ENCODE results near the gene PANK4.

PANK4 gene

GRCh38 chr1:2497891-2498290, 28.5 kb downstream of the PANK4 start:
- DNase-seq (ENCODE audit: low spot score) = no peak

DNA sequence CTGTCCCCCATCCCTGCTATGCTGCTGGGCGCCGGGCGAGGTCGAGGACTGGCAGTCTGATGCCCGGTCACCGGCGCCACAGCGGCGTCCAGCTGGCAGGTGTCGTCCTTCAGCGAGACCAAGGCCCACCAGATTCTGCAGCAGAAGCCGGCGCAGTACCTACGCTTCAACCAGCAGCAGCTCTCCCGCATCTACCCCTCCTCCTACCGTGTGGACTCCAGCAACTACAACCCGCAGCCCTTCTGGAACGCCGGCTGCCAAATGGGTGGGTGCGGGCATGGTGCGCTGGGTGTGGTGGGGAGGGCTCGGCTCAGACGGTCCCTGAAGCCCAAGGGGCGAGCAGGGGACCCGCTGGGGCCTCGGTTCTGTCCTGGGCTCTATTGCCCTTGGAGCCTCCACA, 29.6 kb downstream of the PANK4 start:
- no peak for DNase-seq (ENCODE audit: low spot score)

- DNase-seq (ENCODE audit: low spot score) = no peak
Measured at GRCh38 chr1:2496087-2496622, 30.2 kb downstream of the PANK4 start.

GRCh38 chr1:2495546-2495945, 30.9 kb downstream of the PANK4 start:
- no peak for DNase-seq (ENCODE audit: low spot score)

DNA sequence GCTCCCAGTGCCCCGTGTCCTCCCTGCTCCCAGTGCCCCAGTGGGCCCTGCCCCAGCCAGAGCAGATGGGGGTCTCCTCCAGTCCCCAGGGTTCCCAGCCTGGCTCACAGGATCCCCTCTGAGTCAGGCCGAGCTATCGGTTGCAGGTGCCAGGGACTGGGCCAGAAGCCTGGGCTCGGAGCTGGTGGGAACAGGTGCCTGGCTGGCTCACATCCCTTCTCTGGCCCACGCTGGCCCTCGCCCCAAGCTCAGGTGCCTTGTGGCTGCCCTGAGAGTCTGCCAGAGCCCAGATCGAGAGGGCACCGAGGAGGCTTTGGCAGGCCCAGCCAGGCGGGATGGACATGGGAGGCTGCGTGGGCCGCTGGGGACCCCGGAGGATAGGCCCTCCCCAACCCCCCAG, 31.4 kb downstream of the PANK4 start:
- DNase-seq (ENCODE audit: low spot score) = no peak

DNA sequence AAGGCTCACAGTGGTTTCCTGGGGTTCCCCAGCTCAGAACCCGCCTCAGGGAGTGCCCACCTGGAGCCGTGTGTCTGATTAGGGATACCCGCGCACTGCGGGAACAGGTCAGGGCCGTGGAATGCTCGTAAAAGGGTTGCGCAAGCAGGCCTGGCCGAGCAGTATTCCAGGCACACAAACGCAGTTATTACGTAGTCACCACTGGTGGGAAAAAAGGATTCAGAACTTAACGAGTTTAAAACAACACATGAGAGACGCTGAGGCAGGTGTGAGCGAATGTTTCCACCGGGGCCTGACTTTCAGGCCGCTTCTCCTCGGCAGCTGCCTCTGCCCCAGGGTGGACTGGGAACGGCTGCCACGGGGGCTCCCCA, 32.1 kb downstream of the PANK4 start:
- no peak for DNase-seq (ENCODE audit: low spot score)

GRCh38 chr1:2493691-2494322, 32.6 kb downstream of the PANK4 start:
- DNase-seq (ENCODE audit: low spot score) = no peak

DNA sequence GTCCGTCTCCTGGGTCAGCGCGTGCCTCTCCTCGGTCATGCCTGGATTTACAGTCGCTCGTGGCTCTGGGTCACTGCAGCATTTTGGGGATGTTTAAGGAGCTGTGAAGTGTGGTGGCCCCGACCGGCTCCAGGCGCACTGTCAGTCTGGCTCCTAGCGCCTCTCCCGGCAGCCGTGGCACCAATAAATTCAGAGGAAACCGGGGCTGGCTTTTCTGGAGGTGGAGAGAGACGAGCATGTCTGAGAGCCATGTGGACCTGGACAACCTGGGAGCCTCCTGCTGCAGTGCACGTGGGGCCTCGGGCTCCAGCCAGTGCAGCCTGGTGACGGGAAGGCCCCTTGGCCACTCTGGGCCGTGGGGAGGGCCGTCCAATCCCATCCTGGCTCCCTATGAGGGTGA, 33.2 kb downstream of the PANK4 start:
- no peak for DNase-seq (ENCODE audit: low spot score)

DNA sequence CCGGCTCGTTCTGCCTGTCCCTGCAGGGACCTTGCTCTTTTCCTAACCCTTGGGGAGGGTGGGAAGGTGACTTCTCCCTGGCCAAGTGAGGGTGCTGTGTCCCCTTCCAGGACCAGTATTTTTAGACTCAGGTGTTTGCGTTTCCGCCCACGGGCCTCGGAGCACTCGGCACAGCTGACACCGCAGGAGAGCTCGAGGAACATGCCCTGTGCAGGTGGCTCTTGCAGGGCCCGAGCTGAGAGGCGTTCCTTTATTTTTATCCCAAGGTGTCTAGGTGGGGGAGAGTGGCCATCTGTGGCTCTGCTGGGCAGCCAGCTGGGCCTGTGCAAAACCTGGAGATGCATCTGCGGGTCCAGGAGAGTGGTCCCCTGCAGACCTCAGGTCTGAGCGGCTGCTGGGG, 34.3 kb downstream of the PANK4 start:
- no peak for DNase-seq (ENCODE audit: low spot score)

DNA sequence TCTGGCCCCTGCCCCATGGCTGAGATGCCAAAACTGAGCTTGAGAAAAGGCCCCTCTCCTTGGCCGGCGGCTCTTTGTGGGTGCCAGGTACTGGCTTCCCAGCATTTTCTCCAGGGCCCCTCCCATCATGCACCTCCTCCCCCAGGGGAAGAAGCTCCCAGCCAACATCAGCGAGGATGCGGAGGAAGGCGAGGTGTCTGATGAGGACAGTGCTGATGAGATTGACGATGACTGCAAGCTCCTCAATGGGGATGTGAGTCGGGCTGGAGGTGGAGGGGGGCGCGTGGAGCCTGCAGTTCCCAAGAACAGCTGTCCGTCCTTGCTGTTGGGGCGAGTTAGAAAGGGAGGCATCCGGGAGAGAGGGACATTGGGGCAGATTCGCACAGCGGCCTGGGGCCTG, 36.8 kb downstream of the PANK4 start:
- DNase-seq (ENCODE audit: low spot score) = no peak

DNA sequence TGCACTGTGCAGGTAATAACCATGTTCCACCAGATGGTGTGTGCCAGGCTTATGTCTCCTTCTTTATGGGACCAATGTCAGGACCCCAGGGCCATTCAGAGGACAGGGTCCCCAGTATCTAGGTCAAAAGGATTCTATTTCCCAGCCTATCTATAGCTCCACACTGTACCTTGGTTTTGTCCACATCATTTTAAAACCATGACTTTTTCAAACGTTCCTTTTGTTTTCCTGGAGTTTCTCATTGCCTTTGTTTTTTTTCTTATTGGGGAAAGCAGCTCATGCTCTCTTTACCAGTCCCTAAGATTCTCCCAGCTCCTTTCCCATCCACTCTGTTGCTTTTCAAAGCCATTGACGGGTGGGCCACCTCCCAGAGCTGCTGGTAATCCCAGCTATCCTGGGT, 37.7 kb downstream of the PANK4 start:
- DNase-seq (ENCODE audit: low spot score) = no peak

- DNase-seq (ENCODE audit: low spot score) = no peak
Measured at GRCh38 chr1:2486558-2486957, 39.8 kb downstream of the PANK4 start.

DNA sequence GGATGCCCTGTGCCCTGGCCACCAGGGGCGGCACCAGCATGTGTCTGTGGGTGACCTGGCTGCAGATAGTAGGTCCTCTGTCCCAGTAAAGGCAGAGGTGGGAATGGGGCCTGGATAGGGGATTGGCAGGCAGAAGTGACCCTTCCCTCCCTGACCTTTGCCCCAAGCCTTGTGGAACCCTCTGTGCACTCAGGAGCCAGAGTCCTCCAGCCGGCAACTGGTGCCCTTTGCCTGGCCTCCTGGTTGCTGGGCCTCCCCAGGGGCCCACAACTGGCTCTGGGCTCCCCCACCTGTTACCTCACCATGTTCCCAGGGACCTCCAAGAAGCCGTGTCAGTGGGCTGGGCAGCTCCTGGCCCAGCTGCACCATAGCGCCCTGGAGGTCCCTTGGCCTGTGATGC, 40.4 kb downstream of the PANK4 start:
- no peak for DNase-seq (ENCODE audit: low spot score)

GRCh38 chr1:2483970-2484369, 42.4 kb downstream of the PANK4 start:
- no peak for DNase-seq (ENCODE audit: low spot score)

GRCh38 chr1:2483026-2483425, 43.4 kb downstream of the PANK4 start:
- DNase-seq (ENCODE audit: low spot score) = no peak

DNA sequence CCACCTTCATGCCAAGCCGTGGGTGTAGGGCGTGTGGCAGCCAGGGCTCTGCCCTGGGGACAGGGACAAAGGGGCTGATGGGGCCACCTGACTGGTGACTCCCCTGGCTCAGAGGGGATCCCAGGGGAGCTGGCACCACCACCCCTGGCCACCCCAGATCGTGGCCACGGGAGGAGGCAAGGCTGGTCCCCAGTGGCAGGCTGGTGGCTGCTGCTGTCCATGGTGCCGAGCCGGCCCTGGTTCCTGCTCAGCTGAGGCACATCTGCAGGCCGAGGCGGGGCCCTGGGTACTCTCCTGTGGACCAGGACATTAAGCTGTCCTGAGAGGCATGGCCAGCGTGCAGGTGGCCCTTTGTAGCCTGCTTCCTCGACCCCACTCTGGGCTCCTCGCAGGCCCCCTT, 43.8 kb downstream of the PANK4 start:
- no peak for DNase-seq (ENCODE audit: low spot score)

GRCh38 chr1:2481885-2482284, 44.5 kb downstream of the PANK4 start:
- DNase-seq (ENCODE audit: low spot score) = no peak

GRCh38 chr1:2480986-2481364, 45.4 kb downstream of the PANK4 start:
- DNase-seq (ENCODE audit: low spot score) = no peak

- DNase-seq (ENCODE audit: low spot score) = no peak
Measured at GRCh38 chr1:2480236-2480985, 46.0 kb downstream of the PANK4 start.

DNA sequence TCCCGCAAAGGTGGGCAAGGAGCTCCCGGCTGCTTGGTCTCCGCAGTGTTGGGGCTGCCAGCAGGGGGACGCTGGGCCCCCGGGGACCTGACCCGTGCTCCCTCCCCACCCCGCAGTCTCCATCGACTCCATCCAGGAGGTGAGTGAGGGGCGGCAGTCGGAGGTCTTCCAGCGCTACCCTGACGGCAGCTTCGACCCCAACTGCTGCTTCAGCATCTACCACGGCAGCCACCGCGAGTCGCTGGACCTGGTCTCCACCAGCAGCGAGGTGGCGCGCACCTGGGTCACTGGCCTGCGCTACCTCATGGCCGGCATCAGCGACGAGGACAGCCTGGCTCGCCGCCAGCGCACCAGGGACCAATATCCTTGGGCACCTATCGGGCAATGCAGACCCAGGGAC, 46.8 kb downstream of the PANK4 start:
- no peak for DNase-seq (ENCODE audit: low spot score)

DNA sequence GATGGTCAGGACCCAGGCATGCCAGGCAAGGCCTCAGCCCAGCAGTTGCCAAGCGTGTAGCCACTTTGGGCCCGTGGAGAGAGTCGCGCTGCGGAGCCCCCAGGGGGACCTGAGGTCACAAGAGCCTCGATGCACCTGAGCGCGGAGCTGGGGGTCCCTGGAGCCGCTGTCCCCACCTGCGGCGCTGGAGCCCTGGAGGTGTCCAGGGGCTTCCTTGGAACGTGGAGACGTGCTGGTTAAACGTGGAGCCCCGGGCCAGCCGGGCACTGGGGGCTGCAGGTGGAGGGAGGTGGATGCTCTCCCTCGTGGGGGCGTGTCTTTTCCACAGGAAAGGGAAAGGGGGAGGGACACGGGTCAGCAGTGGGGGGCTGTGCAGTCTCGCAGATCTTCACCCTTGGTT, 47.2 kb downstream of the PANK4 start:
- no peak for DNase-seq (ENCODE audit: low spot score)

- no peak for DNase-seq (ENCODE audit: low spot score)
Measured at GRCh38 chr1:2477791-2478499, 48.5 kb downstream of the PANK4 start.

- no peak for DNase-seq (ENCODE audit: low spot score)
Measured at GRCh38 chr1:2477309-2477708, 49.1 kb downstream of the PANK4 start.
